ENCODE data around the gene GJC2.
A peak's percentile ranks its signal among the peaks of the same experiment; 100 is the strongest.
"Not testable (repeated sequence)": the region's sequence is repeated elsewhere in the genome, so short reads cannot be mapped to it uniquely, and the experiment has no call there.

GJC2 gene

DNA sequence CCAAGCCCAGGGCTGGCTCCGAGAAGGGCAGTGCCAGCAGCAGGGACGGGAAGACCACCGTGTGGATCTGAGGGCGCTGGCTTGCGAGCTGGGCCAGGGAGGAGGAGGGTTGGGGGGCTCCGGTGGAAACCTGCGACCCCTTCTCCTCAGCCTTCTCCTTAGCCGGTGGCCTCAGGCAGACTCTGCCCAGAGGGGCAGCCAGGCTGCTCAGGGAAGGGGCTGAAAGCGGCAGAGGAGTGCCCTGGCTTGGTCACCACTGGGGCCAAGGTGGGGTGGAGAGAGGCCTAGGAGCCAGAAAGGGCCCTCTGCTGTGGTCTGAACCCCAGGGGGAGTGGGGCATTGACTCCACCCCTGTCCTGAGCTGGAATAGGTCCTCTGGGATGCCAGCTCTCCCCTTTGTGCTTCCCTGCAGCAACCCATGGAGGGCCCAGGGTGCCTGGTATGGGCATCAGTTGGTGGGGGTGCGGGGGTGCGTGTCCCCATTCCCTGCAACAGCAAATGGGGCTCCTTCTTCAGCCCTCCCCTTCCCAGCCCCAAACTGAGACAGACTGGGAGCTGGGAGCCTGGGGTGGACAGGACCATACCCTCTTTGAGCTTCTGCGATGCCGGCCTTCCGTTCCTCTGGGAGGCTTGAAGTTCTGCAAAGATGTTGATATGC lies 9.4 kb downstream of the GJC2 start:
- DNase-seq: no peak

DNA sequence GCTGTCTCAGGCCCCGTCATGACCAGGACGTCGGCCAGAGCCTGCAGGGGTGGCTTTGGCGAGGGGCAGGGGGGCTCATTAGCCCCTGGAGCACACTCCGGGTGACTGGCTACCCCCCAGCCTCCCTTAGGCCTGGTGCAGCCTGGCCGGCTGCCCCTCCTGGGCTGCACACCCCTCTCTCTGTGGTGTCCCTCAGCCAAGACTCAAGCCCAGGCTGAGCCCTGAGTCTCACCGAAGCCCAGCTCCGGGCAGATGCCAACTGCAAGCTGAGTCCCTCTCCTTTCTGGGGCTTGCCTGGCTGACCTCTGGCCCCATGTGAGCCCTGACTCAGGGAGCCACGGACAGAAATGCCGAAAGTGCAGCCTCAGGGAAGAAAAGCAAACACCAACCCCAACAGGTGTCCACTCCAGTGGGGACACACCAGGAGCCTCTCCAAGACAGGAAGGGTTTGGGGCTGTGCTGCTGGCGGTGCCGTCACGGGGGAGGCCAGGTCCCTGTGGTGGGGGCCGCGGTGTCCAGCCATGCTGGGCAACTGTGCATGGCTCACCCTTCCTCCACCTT lies 10.6 kb downstream of the GJC2 start:
- DNase-seq: no peak

DNA sequence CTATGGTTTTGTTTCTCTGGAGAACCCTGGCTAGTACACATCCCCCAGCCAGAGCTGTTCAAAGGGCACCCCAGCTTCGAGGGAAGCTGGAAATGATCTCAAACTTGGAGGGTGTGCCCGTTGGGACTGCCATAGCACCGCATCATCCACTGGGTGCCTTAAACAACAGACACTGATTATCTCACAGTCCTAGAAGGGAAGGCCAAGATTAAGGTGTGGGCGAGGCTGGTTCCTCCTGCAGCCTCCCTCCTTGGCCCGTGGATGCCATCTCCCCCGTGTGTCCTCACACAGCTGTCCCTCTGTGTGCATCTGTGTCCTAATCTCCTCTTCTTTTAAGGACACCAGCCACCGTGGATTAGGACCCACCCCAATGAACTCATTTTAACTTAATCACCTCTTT lies 11.6 kb downstream of the GJC2 start:
- no peak for DNase-seq

DNA sequence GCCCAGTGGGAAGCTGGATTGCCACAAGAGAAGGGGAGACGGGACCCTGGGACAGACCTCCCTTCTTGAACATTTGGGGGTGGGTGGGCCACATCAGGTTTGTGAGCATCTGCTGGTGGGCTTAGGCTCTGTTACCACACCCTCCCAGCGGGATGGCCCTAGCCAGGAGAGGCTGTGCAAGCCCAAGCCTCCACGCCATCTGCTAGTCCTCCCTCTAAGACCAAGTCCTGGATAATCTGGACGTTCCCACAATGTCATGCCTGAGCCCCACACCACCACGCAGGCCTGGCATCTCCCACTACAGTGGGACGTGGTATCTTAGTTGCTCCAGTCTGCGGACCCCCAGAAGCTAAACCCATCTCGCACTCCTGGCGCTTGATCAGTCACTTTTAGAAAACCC lies 12.1 kb downstream of the GJC2 start:
- DNase-seq: no peak

DNA sequence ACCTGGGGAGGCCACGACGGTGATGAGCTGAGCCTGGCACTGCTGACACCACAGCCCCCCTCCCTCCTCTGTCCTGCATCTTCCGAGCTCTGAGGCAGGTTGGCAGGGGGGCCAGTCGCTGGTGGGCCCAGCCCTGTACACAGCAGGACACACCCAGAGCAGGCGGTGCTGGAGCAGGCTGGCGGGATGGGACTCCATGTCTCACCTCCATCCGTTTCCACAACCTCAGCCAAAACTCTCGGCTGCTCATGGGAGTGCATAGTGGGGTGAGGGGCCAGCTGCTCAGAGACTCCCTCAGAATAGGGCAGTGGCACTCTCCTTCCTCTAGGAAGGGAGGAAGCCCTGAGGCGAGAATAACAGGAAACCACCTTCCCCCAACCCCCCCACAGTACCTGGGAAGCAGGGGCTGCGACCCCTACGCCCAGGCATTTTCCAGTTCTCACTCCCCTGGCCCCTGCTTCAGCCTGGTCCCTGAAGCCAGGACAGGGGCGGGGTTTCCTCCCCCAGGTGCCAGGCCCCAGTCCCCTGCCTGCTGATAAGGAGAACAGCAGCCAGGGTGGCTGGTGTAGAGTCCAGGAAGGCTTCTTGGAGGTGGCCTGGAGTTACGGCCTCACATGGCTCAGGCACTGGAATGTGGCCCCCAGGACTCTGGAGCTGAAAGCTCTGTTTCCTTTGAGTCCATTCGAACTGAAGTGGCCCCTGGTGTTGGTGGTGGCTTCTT lies 12.7 kb downstream of the GJC2 start:
- DNase-seq: peak; percentile 67

DNA sequence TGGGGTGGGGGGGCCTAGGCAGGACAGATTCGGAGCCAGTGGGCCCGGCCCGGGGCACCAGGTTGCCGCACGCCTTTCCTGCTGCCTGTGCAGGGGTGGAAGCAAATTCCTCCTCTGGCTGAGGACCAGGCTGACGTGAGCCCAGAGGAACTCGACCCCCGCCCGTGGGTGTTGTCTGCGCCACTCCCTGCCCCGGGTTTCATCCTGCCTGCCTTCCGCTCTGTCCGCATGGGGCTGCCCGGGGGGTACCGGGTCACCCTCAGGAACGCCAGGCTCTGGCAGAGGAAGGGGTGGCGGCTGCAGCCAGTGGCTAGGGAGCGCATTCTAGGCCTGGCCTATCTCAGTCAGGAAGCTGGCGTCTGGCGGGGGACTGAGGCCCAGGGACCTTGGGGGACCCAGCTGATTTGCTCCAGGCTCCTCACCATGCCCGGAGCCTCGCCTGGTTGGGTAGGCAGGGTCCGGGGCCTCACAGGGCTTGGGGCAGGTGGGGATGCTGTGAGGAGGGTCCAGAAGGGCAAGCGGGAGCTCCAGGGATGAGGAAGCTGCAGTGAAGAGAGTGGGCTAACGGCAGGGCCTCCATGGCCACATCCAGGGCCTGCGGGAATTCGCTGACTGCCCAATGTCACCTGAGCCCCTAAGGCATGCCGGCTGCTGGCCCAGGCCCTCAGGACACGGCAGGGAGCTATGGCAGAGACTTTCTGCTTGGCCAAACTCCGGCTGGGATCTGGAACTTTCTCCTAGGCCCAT lies 13.4 kb downstream of the GJC2 start:
- DNase-seq: peak; percentile 62

DNA sequence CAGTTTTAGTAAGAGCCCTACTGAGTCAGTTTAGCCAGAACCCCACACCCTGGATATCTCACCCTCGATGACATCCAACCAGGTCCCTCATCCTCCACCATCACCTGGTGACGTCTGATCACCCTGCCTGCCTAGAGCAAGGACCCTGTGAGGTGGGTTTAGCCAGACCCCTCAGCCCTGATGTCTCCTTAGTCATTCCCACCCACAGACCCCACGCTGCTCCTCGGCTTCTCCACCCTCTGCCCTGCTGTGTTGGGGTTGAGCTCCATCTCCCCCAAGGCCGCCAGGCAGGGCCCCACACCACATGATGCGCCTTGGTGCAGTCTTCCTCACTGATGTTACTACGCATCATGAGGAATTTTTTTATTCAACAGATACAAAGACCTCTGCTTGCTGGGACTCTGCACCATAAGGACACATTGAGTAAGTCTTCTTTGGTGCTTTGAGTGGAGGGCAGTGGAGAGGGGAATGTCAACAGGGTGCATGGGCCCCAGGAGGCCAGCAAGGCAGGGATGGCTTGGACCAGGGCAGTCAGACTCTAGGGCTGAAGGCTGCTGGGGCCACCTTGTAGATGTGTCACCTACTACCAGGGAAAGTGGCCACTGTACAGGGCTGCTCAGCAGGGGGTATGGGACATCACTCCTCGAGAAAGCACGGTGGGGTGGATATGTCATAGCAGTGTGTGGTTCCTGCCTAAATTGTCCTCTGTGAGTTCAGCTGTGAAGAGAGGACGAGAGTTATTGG lies 14.2 kb downstream of the GJC2 start:
- no peak for DNase-seq

DNA sequence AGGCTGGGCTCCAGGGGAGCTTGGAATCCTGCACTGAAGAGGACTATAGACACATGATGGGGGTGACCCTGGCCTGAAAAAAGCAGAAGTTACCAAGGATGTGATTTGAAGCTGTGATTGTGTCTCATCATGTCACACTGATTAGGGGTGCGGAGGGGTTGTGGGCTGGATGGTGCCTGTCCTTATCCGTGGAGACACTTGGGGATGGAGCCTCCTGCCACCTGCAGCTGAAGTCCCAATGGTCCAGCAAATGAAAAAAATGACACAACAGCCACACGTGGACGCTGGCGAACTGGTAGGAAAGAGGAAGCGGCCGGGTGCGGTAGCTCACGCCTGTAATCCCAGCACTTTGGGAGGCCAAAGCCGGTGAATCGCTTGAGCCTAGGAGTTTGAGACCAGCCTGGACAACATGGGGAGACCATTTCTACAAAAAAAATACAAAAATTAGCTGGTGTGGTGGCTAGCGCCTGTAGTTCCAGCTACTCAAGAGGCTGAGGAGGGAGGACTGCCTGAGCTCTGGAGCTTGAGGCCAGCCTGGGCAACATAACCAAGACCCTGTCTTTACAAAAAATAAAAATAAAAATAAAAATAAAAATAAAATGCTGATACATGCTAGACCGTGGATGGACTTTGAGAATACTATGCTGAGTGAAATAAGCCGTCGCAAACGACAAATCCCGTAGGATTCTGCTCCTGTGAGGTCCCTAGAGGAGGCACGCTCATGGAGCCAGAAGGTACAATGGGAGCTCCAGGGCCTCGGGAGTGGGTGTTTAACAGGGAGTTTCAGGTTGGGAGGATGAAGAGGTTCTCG lies 15.0 kb downstream of the GJC2 start:
- no peak for DNase-seq

DNA sequence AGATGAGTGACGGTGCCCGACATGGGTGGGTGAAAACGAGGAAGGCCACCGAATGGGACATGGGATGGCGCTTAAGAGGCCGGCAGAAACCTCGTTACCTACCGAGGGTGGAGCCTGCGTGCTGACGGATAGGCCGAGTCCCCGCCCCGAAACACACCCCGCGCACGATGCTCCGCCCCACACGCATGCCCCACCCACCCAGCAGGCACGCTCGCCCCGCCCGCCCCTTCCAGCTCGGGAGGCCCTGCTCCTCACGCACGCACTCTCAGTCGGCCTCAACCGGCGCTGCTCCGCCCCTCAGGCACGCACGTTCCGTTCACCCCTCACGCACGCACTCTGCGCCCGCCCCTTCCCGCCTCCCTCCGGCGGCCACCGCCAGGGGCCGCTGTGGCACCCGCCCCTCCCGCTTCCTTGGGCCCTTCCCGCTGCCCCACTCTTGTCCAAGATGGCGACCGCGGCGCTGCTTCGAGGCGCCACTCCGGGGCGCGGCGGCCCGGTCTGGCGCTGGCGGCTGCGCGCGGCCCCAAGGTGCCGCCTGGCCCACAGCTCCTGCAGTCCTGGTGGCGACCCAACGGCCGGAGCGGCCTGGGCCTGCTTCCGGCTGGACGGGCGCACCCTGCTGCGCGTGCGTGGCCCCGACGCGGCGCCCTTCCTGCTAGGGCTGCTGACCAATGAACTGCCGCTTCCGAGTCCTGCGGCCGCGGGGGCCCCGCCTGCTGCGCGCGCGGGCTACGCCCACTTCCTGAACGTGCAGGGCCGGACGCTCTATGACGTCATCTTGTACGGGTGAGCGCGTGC lies 15.8 kb downstream of the GJC2 start, which contains the start of gene IBA57:
Gene IBA57, plus strand, starts transcription at position 433 of the 798 bp plus-strand sequence. Its CDS starts 13 bp downstream, at position 446.
- DNase-seq: peak; percentile 100

DNA sequence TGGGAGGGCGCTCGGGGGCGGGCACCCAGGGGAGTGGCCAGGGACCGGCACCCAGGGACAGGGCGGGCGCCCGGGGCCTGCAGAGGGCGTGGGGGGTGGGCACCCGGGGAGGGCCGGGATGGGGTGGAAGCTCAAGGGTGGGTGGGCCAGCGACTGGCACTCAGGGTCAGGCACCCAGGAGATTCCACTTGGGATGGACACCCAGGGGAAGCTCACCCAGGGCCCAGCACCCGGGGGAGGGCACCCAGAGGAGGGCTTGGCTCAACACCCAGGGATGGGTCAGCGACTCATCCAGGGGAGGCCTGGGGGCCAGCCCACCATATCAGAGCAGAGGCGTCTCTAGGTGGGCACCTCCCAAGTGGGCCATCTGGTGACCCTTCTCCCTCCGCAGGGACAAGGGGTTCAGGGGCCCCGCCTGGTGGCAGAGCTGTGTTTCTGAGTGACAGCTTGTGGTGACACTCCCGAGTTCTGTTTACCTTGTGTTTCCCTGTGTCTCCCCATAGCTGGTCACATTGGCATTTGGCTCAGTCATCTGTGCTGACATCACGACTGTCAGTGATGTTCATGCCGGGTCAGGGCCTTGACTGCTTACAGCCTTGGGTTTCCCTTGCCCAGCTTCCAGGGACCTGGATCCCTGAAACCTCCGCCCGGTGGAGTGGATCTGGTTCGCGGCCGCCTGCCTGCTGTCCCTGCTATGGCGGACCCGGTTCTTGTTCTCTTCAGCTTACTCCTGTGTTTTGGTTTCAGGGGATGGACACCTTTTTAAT lies 16.6 kb downstream of the GJC2 start:
- DNase-seq: peak; percentile 78

DNA sequence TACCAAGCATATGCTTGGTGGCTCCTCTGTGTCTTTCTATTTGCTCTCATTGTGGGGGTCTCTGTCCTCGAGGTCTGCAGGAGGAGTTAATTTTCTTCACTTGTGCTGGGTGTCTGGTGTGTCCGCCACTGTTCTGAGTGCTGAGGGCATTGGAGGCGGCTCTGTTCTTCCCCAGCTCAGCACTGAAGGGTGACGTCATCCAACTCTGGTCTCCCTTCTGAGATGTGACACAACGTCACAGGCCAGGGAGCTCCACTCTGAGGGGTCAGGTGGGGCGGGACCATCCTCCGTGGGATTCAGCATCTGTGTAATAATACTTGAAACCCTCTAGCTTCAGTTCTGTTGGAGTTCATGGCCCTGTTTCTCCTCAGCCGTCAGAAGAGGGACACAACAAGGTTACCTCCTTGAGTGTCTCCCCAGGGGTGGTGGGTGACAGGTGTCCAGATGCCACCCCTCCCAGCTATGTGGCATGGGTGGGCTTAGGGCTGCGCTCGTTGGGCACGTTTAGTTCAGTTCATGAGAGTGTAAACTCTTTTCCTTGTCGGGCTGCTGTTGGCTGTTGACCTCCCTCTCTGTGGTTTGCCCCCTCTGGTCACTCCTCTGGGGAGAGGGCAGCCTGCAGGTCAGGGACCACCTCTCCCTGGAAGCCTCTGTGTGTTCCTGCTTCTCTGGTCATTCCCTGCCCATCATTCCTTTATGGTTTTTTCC lies 19.0 kb downstream of the GJC2 start:
- no peak for DNase-seq

DNA sequence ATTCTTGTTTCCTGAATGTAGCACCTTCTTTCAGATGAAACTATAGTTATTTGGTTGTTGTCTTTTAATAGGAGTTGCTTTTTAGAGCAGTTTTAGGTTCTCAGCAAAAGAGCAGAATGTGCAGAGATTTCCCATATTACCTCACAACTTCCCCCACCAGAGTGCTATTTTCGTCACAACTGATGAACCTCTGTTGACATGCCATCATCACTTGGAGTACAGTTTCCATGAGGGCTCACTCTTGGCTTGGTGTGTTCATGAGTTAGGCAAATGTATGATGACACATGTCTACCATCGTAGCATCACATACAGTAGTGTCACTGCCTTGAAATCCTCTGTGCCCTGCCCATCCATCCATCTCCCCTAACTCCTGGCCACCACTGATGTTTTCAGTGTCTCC lies 19.6 kb downstream of the GJC2 start:
- no peak for DNase-seq

DNA sequence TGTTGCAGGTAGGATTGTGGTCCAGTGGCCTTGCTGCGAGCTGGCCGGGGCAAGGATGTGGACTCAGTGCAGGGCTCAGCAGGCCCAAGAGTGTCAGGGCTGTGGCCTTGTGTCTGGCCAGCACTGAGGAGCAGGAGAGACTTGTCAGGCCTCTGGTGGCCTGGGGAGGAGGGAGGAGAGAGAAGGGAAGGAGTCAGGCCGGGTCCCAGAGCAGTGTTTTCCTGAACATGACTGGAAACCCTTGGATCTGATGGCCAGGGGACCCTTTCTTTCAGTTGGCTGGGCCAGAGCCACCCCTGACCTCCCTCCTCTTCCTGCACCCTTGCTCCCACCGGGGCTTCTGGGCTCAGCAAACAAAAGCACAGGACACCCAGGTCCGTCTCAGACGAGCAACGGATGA lies 20.9 kb downstream of the GJC2 start:
- no peak for DNase-seq

DNA sequence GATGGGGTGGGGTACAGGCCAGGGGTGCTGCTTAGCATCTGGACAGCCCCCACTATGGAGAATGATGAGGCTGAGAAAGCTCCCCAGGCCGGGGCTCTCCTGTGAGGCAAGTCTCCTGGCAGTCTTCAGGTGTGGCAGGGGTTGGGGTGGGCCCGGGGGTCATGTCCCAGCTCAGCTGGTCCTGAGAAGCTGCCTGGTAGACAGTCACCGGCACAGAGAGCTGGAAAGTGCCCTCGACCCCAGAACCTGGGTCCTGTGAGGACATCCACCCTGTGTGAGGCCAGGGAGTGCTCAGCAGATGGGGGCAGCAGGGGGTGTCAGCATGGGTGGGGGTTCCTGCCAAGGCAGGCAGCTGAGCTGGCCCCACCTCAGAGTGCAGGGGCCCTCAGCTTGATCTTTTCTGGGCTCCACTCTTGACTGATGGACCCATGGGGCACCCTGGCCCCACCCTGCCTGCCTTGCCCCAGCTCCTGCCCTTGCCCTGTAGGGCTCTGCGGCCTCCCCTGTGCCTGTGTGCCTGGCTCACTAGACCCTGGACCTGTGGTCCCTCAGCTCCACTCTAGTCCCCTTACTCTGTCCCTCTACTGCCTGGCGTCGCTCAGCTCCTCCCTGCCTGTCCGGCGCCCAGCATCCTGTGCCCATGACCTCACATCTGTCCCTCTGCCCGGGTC lies 21.6 kb downstream of the GJC2 start:
- DNase-seq: no peak

DNA sequence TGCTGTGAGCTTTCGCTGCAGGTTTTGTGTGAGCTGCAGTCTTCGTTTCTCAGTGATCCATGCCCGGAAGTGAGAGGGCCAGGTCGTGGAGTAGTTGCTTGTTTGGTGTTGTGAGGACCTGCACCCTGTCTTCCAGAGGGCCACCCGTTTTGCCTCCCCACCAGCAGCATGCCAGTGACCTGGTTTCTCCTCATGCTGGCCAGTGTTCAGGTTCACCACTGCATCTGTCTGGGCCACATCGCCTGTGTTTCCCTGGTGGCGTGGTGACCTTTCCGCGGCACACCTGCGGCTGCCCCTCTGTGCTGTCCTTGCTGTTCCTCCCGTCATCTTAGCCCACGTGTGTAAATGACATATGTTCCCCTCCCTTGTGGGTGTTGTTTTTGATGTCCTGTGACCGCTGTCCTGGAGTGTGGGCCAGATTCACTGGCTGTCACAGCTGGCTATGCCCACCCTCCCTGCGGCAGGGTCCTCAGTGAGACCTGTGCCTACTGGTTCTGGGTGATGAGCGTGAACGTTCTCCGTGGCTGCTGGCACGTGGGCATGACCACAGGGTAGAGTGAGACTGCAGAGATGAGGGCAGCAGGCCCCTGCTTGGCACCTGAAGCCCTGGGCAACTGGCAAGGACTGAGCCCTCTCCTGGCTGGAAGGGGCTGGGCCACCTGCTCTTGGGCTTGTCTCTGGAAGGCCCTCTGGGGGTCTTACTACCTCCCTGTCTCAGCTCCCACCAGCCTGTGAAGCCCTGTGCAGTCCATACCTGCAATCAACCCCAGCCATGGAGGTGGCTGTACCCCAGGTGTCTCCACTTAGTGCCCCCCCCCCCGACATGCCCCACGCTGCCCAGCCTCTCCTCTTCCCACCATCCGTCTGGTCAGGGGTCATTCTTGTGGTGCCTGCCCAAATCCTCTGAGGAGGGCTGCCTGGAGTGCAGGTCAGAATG lies 23.1 kb downstream of the GJC2 start:
- no peak for DNase-seq

DNA sequence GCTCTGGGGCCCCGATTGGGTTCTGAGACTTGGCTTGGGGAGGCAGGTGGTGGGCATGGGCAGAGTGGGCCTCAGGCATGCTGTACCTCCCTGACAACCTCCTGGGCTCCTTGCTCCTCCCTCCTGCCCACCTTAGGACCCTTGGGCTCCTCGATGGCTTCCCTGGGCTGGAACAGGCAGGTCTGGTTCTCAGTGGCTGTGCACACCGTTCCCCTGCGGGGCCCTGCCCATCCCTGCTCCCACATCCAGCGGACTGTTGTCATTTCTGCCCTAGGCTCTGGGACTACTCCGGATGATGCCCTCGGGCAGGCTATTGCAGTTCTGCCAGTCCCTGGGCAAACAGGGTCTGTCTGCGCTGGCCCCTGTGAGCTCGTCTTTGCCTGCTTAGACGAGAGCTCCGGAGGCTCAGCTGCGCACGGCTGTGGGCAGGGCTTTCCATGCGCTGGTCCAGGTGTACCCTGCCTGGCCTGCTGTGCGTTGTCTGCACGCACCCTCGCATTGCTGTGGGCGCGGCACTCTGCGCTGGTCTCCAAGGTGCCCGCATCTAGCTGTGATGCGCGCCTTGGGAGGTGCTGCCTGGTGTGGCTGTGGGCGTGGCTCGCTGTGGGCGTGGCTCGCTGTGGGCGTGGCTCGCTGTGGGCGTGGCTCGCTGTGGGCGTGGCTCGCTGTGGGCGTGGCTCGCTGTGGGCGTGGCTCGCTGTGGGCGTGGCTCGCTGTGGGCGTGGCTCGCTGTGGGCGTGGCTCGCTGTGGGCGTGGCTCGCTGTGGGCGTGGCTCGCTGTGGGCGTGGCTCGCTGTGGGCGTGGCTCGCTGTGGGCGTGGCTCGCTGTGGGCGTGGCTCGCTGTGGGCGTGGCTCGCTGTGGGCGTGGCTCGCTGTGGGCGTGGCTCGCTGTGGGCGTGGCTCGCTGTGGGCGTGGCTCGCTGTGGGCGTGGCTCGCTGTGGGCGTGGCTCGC lies 24.1 kb downstream of the GJC2 start:
- DNase-seq: not testable (repeated sequence)

Measured in right hindlimb (tissue), 1 donor.